ENCODE data around the gene KCNK2. TPM values are rescaled to one million over a fixed set of nuclear protein-coding genes. Genes with fewer than 3 reads are reported as not detected.

KCNK2 gene
- total RNA-seq, 1 experiment from 2014 or later: 0.44 TPM

DNA sequence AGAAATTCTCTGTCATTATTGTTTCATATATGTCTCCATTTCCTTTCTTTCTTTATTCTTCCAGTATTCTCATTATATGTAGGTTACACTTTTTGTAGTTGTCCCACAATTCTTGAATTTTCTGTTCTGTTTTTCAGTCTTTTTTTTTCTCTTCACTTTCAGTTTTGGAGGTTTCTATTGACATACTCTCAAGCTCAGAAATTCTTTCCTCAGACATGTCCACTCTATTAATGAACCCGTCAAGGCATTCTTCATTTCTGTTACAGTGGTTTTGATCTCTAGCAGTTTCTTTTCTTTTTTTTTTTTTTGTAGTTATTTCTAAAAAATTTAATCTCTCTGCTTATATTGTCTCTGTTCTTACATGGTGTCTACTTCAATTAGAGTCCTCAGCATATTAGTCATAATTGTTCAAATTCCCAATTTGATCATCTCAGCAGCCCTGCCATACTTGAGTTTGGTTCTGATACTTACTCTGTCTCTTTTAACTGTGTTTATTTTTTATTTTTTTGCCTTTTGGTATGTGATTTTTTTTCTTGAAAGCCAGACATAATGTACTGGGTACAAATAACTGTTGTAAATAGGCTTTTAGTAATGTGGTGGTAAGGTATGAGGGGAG lies 49.5 kb upstream of the KCNK2 start:
- H4K8ac ChIP-seq (replicated peaks; ENCODE audit: insufficient read length, low read depth, low read length): no peak overlapping the region
- no peaks in the 10 kb centered on the region for H3K27me3 ChIP-seq (ENCODE audit: insufficient read depth, low read length)
- H3K14ac ChIP-seq (ENCODE audit: insufficient read depth, low read length): no peak overlapping the region
- H2BK20ac ChIP-seq (ENCODE audit: low read depth, low read length, poor library complexity, severe bottlenecking): no peak overlapping the region
- H3K79me2 ChIP-seq (ENCODE audit: insufficient read depth, low read length): no peaks in the 10 kb centered on the region
- H3K9me3 ChIP-seq (ENCODE audit: control insufficient read depth, low read depth, low read length): no peaks in the 10 kb centered on the region
- H3T11ph ChIP-seq (ENCODE audit: low read length): no peak overlapping the region
- no peak overlapping the region for H2BK120ac ChIP-seq (ENCODE audit: low read depth, low read length, poor library complexity, severe bottlenecking)
- no peak overlapping the region for H2BK15ac ChIP-seq (ENCODE audit: low read depth, low read length)
- H3K4me2 ChIP-seq (ENCODE audit: insufficient read depth, insufficient read length, low read length): no peak overlapping the region
- no peaks in the 10 kb centered on the region for H3K23me2 ChIP-seq (ENCODE audit: insufficient read length, low read depth, low read length, poor library complexity, severe bottlenecking)
- H2AK5ac ChIP-seq (ENCODE audit: insufficient read length, low read length): no peak overlapping the region
- H2BK5ac ChIP-seq (ENCODE audit: insufficient read length, low read length): no peak overlapping the region
- no CpG with 5 or more reads among the region's 1 CpG for WGBS (ENCODE audit: extremely low coverage, insufficient read length, low lambda C conversion rate)
- Mint-ChIP-seq H3K27ac (no peak overlapping the region), H3K9me3 (no peaks in the 10 kb centered on the region), H3K36me3 (ENCODE audit: insufficient read depth in 1 of 3, low read depth in 3 of 3) (no peaks in the 10 kb centered on the region), H3K4me1 (no peaks in the 10 kb centered on the region), H3K4me3 (no peak overlapping the region), H3K27me3 (ENCODE audit: low read depth) (no peaks in the 10 kb centered on the region)
- H3K4me1 ChIP-seq (ENCODE audit: insufficient read depth, low read length): no peaks in the 10 kb centered on the region
- no peak overlapping the region for H3K4ac ChIP-seq (ENCODE audit: low read depth, low read length)
- no peak overlapping the region for H3K56ac ChIP-seq (ENCODE audit: insufficient read length, low read depth, low read length)
- no peak overlapping the region for H3K27ac ChIP-seq (ENCODE audit: insufficient read length, low read depth, low read length)
- no peak overlapping the region for H2BK12ac ChIP-seq (ENCODE audit: insufficient read length, low read depth, low read length)
- H3K23ac ChIP-seq (ENCODE audit: insufficient read length, low read depth, low read length): no peak overlapping the region
- H3K18ac ChIP-seq (ENCODE audit: insufficient read length, low read depth, low read length): no peak overlapping the region
- no peak overlapping the region for H4K5ac ChIP-seq (ENCODE audit: insufficient read length, low read depth, low read length)
- no peak overlapping the region for H4K91ac ChIP-seq (ENCODE audit: insufficient read length, low read depth, low read length)
- TF ChIP-seq, protein P1, sequence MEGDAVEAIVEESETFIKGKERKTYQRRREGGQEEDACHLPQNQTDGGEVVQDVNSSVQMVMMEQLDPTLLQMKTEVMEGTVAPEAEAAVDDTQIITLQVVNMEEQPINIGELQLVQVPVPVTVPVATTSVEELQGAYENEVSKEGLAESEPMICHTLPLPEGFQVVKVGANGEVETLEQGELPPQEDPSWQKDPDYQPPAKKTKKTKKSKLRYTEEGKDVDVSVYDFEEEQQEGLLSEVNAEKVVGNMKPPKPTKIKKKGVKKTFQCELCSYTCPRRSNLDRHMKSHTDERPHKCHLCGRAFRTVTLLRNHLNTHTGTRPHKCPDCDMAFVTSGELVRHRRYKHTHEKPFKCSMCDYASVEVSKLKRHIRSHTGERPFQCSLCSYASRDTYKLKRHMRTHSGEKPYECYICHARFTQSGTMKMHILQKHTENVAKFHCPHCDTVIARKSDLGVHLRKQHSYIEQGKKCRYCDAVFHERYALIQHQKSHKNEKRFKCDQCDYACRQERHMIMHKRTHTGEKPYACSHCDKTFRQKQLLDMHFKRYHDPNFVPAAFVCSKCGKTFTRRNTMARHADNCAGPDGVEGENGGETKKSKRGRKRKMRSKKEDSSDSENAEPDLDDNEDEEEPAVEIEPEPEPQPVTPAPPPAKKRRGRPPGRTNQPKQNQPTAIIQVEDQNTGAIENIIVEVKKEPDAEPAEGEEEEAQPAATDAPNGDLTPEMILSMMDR (conservative IDR thresholded peaks at IDR 0.05): no peak
- H3K9ac ChIP-seq (ENCODE audit: extremely low read depth, insufficient read length, low read length): no peak overlapping the region
- no peaks in the 10 kb centered on the region for H3K79me1 ChIP-seq (ENCODE audit: insufficient read depth, low read depth, low read length, poor library complexity, severe bottlenecking)
- no peaks in the 10 kb centered on the region for H4K20me1 ChIP-seq (ENCODE audit: control insufficient read depth, insufficient read depth, insufficient read length)
- H2AFZ ChIP-seq (ENCODE audit: low read length): no peak overlapping the region
- no peak for DNase-seq
